Measurements from ENCODE around the gene SLC40A1.

Gene SLC40A1

GRCh38 chr2:189511210-189511959, 69.2 kb downstream of the SLC40A1 start:
- DNase-seq: no peak

Data from fibroblast of skin of back (primary cell).